ENCODE results near the gene EPHA8.

EPHA8 gene

GRCh38 chr1:22645931-22646330 is 82.6 kb downstream of the EPHA8 start:
- DNase-seq (ENCODE audit: low read depth), result no peak

GRCh38 chr1:22646384-22646783 is 83.1 kb downstream of the EPHA8 start:
- no peak for DNase-seq (ENCODE audit: low read depth)

DNA sequence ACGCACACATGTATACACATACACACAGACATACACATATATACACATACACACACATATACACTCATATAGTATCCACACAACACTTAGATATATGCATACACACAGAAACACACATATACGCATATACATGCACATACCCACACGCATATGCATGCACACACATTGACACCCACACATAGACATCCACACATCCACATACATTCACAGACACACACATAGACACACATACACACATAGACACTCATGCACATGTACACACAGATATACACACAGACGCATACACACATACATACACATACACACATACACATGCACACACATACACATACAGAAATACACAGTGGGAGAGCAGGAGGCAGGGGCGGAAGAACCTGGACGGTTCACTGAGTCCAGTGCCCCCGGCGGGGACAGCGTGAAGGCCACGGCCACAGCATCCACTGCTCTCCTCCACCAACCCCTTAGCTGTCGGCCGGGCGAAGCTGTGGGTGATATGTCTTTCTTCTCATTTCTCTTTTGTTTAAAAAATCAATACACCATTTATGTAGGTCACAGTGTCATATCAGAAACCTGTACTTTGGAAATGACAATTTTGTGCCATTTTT is 86.9 kb downstream of the EPHA8 start:
- no peak for DNase-seq (ENCODE audit: low read depth)

GRCh38 chr1:22651941-22652856 is 88.9 kb downstream of the EPHA8 start:
- no peak for DNase-seq (ENCODE audit: low read depth)

GRCh38 chr1:22652881-22653316 is 89.6 kb downstream of the EPHA8 start, which contains the start of gene C1QB:
C1QB (plus strand) TSS chr1:22653236; CDS start chr1:22659463, 6,227 bp downstream.
- no peak for DNase-seq (ENCODE audit: low read depth)
